Subcutaneous abdominal adipose tissue (tissue), 5 donors: ENCODE results near the gene ZNF672.

ENCODE experiments used
- H3K27ac ChIP-seq: one replicate; pipeline ENCODE4 v1.7.0; 2013; ENCODE audit warnings: low read depth, mild to moderate bottlenecking, inconsistent platforms, low read length, moderate library complexity
- H3K27me3 ChIP-seq, 5 donors: one replicate each; pipeline ENCODE4 v1.7.0; 2013; ENCODE audit warnings: low read length in 5 of 5, inconsistent platforms in 1 of 5; ENCODE audit not compliant: control insufficient read depth in 5 of 5, insufficient read depth in 4 of 5
- H3K36me3 ChIP-seq, 5 donors: one replicate each; pipeline ENCODE4 v1.7.0; 2013; ENCODE audit warnings: low read length in 5 of 5; ENCODE audit not compliant: control insufficient read depth in 5 of 5, insufficient read depth in 5 of 5
- H3K4me1 ChIP-seq, 5 donors: one replicate each; pipeline ENCODE4 v1.7.0; 2013; ENCODE audit warnings: low read length in 5 of 5, mild to moderate bottlenecking in 3 of 5, moderate library complexity in 1 of 5; ENCODE audit not compliant: control insufficient read depth in 5 of 5, insufficient read depth in 5 of 5
- H3K4me3 ChIP-seq, 5 donors: one replicate each; pipeline ENCODE4 v1.7.0; 2013; ENCODE audit warnings: low read length in 5 of 5, low read depth in 1 of 5
- H3K9ac ChIP-seq, 5 donors: one replicate each; pipeline ENCODE4 v1.7.0; 2013; ENCODE audit warnings: low read length in 5 of 5, mild to moderate bottlenecking in 4 of 5, moderate library complexity in 3 of 5
- H3K9me3 ChIP-seq, 5 donors: one replicate each; pipeline ENCODE4 v1.7.0; 2013; ENCODE audit warnings: low read length in 5 of 5; ENCODE audit not compliant: control insufficient read depth in 5 of 5
- donor health status: healthy.
- donor health status: healthy.
- donor health status: healthy.
- donor health status: healthy.
- donor health status: healthy.

The ZNF672 gene

DNA sequence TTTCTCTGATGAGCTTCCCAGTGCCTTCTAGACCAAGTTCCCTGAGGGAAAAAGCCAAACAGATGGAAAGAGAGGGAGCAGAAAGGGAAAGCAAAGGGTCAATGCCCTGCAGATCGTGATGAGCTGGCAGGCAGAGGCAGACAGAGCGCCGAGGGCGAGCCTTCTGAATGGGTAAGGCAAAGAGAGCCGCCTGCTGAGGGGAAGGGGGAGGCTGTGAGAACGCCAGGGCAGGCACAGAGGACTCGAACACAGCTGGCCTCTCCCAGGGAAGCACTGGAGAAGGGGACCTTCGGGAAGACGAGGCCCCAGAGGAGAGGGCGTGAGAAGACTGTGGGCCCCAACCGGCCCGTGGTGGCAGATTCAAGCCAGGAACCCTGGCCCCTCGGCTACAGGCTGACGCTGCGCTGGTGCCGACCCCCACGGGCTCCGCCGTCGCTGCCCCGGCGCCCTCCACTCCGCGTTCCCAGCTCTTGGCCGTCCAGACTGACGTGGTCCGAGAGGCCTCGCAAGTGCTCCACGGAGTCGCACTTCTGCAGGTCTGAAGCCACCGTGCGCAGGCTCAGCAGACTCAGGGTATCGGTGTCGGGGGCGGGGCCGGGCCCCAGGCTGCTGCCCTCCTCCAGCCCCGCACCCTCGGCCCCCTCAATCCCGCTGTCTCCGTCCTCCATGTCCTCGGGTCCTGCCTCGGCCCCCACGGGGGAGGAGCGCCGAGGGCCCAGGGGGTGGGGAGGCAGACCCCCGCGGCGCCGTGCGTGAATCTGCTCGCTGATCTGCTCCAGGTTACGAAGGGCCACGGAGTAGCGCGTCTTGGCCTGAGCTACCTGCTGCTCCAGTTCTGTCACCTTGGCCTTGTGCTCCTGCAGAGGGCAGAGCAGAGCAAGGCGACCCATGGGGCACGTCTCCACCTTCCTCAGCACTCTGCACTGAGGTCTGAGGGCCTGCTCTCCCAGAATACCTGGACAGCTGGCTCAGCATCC lies 26.2 kb upstream of the ZNF672 start:
- no peaks in the 10 kb centered on the region for H3K27me3 ChIP-seq
- H3K9ac ChIP-seq: no peak overlapping the region
- no peak overlapping the region for H3K4me3 ChIP-seq
- H3K4me1 ChIP-seq: peaks cover 9 to 30% (median 21%) of the 10 kb centered on the region in 5 donors
- H3K9me3 ChIP-seq: no peaks in the 10 kb centered on the region
- H3K27ac ChIP-seq: no peak overlapping the region
- H3K36me3 ChIP-seq: peaks cover 10 to 59% (median 56%) of the 10 kb centered on the region in 5 donors

DNA sequence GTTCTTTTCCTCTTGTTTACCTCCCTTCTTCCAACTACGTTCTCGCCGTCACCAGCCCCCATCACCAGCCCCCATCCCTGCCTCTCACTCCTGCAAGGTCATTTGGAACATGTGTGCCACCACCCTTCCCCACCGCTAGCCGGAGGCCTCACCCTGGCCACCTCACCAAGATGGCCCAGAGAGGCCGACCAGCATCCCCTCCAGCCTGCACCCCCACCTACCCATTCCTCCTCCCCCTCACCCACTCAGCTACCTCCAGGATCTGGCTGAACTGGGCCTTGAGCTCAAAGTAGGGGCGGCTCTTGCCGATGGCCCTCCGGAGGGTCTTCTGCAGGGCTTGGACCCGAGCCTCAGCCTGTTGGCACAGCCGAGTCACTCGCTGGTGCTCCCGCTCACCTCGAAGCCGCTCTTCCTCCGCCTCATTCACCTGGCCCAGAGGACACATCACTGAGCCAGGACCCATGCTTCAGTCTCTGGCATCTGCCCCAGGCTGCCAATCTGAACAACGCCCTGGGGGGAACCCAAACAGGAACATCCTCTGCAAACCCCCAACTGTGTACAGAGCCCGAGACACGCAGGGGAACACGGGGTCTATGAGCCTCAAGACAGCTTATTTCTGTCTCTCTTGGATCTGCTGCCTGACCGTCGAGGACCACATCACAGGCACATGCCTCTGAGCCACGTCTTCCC lies 25.1 kb upstream of the ZNF672 start:
- Histone ChIP-seq H3K4me3 (no peak overlapping the region), H3K9ac (no peak overlapping the region), H3K27me3 (no peaks in the 10 kb centered on the region), H3K4me1 (peaks cover 6 to 30% (median 15%) of the 10 kb centered on the region in 5 donors), H3K9me3 (no peaks in the 10 kb centered on the region), H3K27ac (no peak overlapping the region), H3K36me3 (peaks cover 10 to 66% (median 62%) of the 10 kb centered on the region in 5 donors)

DNA sequence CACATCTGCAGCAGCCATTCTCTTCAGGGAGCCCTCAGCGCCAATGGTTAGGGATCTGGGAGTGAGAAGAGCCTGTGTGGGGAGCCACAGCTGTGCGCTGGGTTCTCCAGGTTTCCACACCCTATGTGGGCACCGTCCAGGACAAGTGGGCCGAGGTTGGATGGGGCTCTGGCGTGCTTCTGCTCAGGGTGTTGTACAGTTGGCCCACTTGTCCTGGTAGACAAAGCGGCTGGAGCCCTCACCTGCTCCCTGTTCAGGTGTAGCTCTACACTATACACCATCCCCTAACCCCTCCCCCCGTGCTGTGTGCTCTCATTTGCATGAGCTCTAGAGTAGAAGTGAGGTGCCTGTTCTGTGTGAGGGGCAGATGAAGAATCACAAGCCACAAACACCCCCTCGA lies 24.5 kb upstream of the ZNF672 start:
- Histone ChIP-seq H3K9ac (no peak overlapping the region), H3K4me1 (peaks cover 6 to 33% (median 17%) of the 10 kb centered on the region in 5 donors), H3K27me3 (no peaks in the 10 kb centered on the region), H3K27ac (no peak overlapping the region), H3K9me3 (no peaks in the 10 kb centered on the region), H3K4me3 (no peak overlapping the region), H3K36me3 (peaks cover 10 to 71% (median 62%) of the 10 kb centered on the region in 5 donors)

DNA sequence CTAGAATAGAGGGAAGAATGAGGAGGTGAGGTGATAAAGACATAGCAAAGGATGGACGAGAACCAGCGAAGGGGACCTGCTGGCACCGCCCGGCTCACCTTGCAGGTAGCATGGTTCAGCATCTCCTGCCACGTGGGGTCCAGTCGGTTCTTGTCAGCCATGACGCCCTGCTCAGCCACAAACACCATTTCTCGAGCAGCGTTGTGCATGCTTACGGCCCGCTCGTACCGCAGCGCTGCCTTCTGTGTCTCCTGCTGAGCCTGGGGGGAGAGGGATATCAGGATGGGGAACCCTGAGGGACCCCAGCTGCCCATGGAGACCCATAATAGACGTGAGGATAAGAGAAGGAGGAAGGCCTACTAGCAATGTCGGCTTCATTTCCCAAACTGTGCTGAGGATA lies 23.7 kb upstream of the ZNF672 start:
- Histone ChIP-seq H3K9ac (no peak overlapping the region), H3K27me3 (no peaks in the 10 kb centered on the region), H3K4me3 (no peak overlapping the region), H3K9me3 (no peaks in the 10 kb centered on the region), H3K4me1 (peaks cover 6 to 37% (median 23%) of the 10 kb centered on the region in 5 donors), H3K27ac (no peak overlapping the region), H3K36me3 (peaks cover 10 to 74% (median 62%) of the 10 kb centered on the region in 5 donors)

DNA sequence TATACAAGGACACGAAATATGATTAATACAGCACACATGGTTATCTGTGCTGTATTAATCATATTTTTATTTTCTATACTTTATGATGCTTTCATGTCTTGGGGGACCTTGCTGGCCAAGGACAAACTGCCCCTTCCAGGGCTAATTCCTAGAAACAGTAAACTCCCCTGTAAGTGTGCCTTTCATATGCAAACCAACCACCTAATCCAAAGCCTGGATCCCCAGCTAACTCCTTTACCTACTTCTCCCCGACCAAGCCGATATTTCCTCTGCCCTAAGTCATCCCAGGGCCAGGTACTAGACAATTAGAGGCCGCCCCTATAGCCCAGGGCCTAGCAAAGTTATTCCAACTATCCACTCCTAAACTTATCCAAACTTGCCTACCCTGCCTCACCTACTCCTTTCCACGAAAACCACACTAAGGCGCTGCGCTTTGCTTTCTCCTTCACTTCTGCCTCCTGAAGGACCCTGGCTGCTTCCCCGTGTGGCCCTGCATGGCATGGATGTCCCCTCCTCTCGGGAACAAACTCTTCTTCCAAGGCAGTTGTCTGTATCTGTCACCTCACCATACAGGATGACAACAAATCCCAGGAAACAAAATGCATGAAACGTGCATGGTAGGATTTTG lies 22.5 kb upstream of the ZNF672 start:
- Histone ChIP-seq H3K9ac (no peak overlapping the region), H3K4me3 (no peak overlapping the region), H3K27me3 (no peaks in the 10 kb centered on the region), H3K9me3 (no peaks in the 10 kb centered on the region), H3K4me1 (peaks cover 6 to 31% (median 21%) of the 10 kb centered on the region in 5 donors), H3K27ac (no peak overlapping the region), H3K36me3 (peaks cover 10 to 81% (median 67%) of the 10 kb centered on the region in 5 donors)

DNA sequence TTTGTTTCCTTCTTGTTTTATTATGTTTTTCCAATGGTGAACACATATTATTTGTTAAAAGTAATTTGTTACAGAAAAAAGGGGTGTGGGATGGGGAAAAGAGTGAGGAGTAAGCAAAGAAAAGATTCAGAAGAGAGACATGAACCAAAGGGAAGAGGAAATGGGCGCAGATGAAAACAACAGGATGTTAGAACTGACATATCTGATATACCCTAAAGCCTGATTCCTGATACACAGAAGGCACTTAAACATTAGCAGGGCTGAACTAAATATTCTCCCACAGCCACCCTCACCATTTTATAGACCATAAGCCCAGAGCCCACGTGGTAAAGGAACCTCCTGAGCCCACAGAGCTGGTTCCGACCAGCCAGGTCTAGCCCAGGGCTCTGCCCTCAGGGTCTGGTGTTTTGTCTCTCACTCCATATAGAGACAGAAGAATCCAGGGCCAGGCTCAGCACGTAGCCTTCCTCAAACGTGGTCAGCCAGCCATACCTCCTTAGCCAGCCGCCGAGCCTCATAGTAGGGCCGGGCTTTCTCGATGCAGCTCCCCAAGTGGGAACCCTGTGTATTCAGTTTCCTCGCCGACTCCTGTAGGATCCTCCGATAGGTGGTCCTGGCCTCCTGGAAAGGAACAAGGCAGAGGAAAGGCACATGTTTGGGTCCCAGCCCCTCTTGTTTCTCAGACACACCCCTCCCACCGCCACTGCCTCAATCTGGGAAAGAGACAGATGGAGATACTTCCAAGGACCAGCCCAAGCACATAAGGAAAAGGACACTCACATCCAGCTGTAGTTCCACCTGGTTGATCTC lies 21.8 kb upstream of the ZNF672 start:
- Histone ChIP-seq H3K9ac (no peak overlapping the region), H3K4me3 (no peak overlapping the region), H3K27me3 (no peaks in the 10 kb centered on the region), H3K36me3 (peaks cover 10 to 85% (median 72%) of the 10 kb centered on the region in 5 donors), H3K9me3 (no peaks in the 10 kb centered on the region), H3K4me1 (peaks cover 3 to 31% (median 21%) of the 10 kb centered on the region in 5 donors), H3K27ac (no peak overlapping the region)

DNA sequence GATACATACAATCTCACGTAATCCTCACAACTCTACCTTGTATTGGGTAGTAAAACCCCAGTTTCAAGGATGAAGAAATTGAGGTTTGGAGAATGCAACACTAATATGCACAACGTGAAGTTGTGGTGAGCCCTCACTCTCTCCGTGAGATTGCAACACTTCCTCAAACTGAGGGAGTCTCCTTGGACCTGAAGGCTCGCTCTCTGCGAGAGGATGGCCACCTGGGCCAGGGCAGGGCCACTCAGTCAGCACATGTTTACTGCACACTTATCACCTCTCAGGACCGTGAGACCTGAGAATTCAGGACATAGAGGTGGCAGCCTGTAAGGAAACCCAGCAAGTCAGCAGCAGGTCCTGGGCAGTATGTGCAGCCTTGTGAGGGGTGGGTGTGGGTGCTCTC lies 21.0 kb upstream of the ZNF672 start:
- no peaks in the 10 kb centered on the region for H3K9me3 ChIP-seq
- no peaks in the 10 kb centered on the region for H3K27me3 ChIP-seq
- peaks cover 10 to 85% (median 69%) of the 10 kb centered on the region in 5 donors for H3K36me3 ChIP-seq

DNA sequence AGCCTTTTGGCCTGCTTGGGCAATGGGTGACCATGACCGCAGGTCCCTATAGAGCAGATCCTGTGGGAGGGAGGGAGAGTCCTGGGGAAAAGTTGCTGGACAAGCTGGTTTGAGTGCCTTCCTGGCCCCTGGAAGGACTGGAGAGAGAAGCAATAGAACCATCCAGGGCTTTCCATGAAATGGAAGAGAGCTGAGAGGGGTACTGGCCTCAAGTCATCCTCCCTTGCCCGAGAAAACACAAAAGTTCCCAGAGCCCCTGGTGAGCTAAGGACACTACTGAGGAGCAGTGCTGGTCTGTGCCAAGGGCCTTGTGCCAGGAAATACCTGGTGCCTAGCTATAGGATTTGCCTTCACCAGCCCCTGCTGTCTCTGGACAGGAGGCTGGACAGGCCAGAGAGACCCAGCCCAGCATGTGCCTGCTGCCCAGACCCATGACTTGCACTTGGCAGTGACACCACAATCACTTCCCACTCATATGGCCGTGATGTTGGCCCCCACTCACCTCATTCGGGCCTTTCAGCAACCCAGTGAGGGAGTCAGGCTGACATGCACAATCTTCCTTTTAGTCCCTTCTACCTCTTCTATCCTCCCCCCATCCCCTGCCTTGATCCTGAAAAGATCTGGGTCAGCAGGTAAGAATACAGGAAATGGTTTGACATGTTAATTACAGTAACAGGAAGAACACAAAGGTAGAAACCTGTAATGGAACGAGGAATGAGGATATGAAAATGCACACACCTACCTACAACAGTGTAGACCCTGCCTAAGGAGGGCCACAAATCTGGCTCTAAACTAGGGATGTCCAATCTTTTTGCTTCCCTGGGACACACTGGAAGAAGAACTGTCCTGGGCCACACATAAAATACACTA lies 19.3 kb upstream of the ZNF672 start:
- peaks cover 13 to 81% (median 56%) of the 10 kb centered on the region in 5 donors for H3K36me3 ChIP-seq
- H3K9me3 ChIP-seq: no peaks in the 10 kb centered on the region
- no peaks in the 10 kb centered on the region for H3K27me3 ChIP-seq
- peaks cover 7 to 50% (median 41%) of the 10 kb centered on the region in 5 donors for H3K4me1 ChIP-seq
- peak overlapping the region in 1 of 5 donors; percentile 40 for H3K9ac ChIP-seq
- H3K4me3 ChIP-seq: no peak overlapping the region
- H3K27ac ChIP-seq: no peak overlapping the region

More for the DNA sequence above, 21.0 kb upstream of the ZNF672 start:
- Histone ChIP-seq H3K4me3 (no peak overlapping the region), H3K27ac (no peak overlapping the region), H3K4me1 (peaks cover 3 to 33% (median 26%) of the 10 kb centered on the region in 5 donors), H3K9ac (no peak overlapping the region)
